GM23338 (cell line): ENCODE data around the gene DNAJC10. TPM values are rescaled to one million over a fixed set of nuclear protein-coding genes. Genes with fewer than 3 reads are reported as not detected.

Experiments used
- ATAC-seq: fragments of 200-7000 bp; cut with Tn5 transposase; 3 replicates; pipeline ENCODE4 v1.9.1; 2020
- DNase-seq: peaks from one replicate; pipeline ENCODE4 v3.0.0-alpha.2; 2015; ENCODE audit warnings: low spot score
- H2AFZ ChIP-seq: fragments of 200-600 bp; sonication (generic); 2 replicates; pipeline ENCODE4 v1.8.0; 2016; ENCODE audit warnings: antibody characterized with exemption, mild to moderate bottlenecking, moderate library complexity
- H3F3A ChIP-seq: fragments of 200-600 bp; sonication (generic); replicated peaks from 2 replicates; pipeline ENCODE4 v1.8.0; 2017; ENCODE audit warnings: antibody characterized with exemption, mixed run types, low read depth
- H3K27ac ChIP-seq: fragments of 200-600 bp; sonication (generic); 2 replicates; pipeline ENCODE4 v1.6.1; 2016; ENCODE audit warnings: low read depth
- H3K27me3 ChIP-seq: fragments of 200-600 bp; sonication (generic); 2 replicates; pipeline ENCODE4 v1.8.0; 2016; ENCODE audit warnings: mild to moderate bottlenecking, mixed run types, moderate library complexity; ENCODE audit not compliant: insufficient read depth
- H3K36me3 ChIP-seq: fragments of 200-600 bp; sonication (generic); 2 replicates; pipeline ENCODE4 v1.8.0; 2016; ENCODE audit warnings: mild to moderate bottlenecking; ENCODE audit not compliant: insufficient read depth
- H3K4me1 ChIP-seq: fragments of 200-600 bp; sonication (generic); 2 replicates; pipeline ENCODE4 v1.8.0; 2016; ENCODE audit warnings: mild to moderate bottlenecking, moderate library complexity; ENCODE audit not compliant: insufficient read depth
- H3K4me2 ChIP-seq: fragments of 200-600 bp; sonication (generic); 2 replicates; pipeline ENCODE4 v1.7.1; 2017; ENCODE audit warnings: mixed run types
- H3K4me3 ChIP-seq: fragments of 200-600 bp; sonication (generic); 2 replicates; pipeline ENCODE4 v1.6.1; 2016; ENCODE audit warnings: mixed run types
- H3K79me2 ChIP-seq: fragments of 200-600 bp; sonication (generic); replicated peaks from 2 replicates; pipeline ENCODE4 v1.8.0; 2017; ENCODE audit warnings: mild to moderate bottlenecking; ENCODE audit not compliant: insufficient read depth
- H3K9me2 ChIP-seq: fragments of 200-600 bp; sonication (generic); 2 replicates; pipeline ENCODE4 v1.8.0; 2017; ENCODE audit not compliant: insufficient read depth
- H4K20me1 ChIP-seq: fragments of 200-600 bp; sonication (generic); replicated peaks from 2 replicates; pipeline ENCODE4 v1.8.0; 2017; ENCODE audit warnings: mild to moderate bottlenecking; ENCODE audit not compliant: insufficient read depth
- H3K27ac Mint-ChIP-seq: 2 replicates; pipeline ENCODE4 v1.8.0; 2020; ENCODE audit warnings: inconsistent platforms, mild to moderate bottlenecking, moderate library complexity, mixed read lengths
- H3K27me3 Mint-ChIP-seq: 3 replicates; pipeline ENCODE4 v1.8.0; 2022; ENCODE audit warnings: low read depth, mild to moderate bottlenecking, moderate library complexity, mixed read lengths, inconsistent platforms; ENCODE audit not compliant: insufficient read depth, poor library complexity
- H3K36me3 Mint-ChIP-seq: 3 replicates; pipeline ENCODE4 v1.8.0; 2021; ENCODE audit warnings: low read depth, mild to moderate bottlenecking, inconsistent platforms, moderate library complexity, mixed read lengths
- H3K4me1 Mint-ChIP-seq: 3 replicates; pipeline ENCODE4 v1.8.0; 2020; ENCODE audit warnings: mild to moderate bottlenecking, inconsistent platforms, mixed read lengths
- H3K4me3 Mint-ChIP-seq: 3 replicates; pipeline ENCODE4 v1.8.0; 2021; ENCODE audit warnings: moderate library complexity, mild to moderate bottlenecking, inconsistent platforms, mixed read lengths
- H3K9me3 Mint-ChIP-seq: 3 replicates; pipeline ENCODE4 v1.8.0; 2020; ENCODE audit warnings: moderate library complexity, mild to moderate bottlenecking, inconsistent platforms, mixed read lengths
- CREB1 ChIP-seq: fragments of 250-450 bp; sonication (Bioruptor Pico); IDR thresholded peaks from 2 replicates; pipeline ENCODE4 v1.5.0; 2020; ENCODE audit warnings: low read depth, mild to moderate bottlenecking, moderate library complexity
- CTCF ChIP-seq, 2 experiments: fragments of 200-600 bp in 1 of 2; sonication (generic) in 1 of 2; conservative IDR thresholded peaks; 2 replicates each; pipeline versions ENCODE4 v1.5.1 to v1.6.1; 2016 to 2017; ENCODE audit warnings: antibody characterized with exemption in 2 of 2, low read depth in 2 of 2, mild to moderate bottlenecking in 2 of 2, moderate library complexity in 1 of 2
- ETS1 ChIP-seq: IDR thresholded peaks from 2 replicates; pipeline ENCODE4 v1.6.1; 2016; ENCODE audit warnings: antibody characterized with exemption
- EZH2 ChIP-seq: fragments of 200-600 bp; sonication (generic); IDR thresholded peaks from one replicate; pipeline ENCODE4 v1.8.0; 2017; ENCODE audit warnings: antibody characterized with exemption, mild to moderate bottlenecking, low read depth; ENCODE audit not compliant: unreplicated experiment
- EZH2phosphoT487 ChIP-seq: fragments of 200-600 bp; sonication (generic); IDR thresholded peaks from one replicate; pipeline ENCODE4 v1.8.1; 2018; ENCODE audit warnings: antibody characterized with exemption; ENCODE audit not compliant: unreplicated experiment
- JUNB ChIP-seq: IDR thresholded peaks from one replicate; pipeline ENCODE4 v1.6.1; 2016; ENCODE audit warnings: antibody characterized with exemption; ENCODE audit not compliant: unreplicated experiment
- NANOG ChIP-seq: IDR thresholded peaks from 2 replicates; pipeline ENCODE4 v1.6.1; 2016; ENCODE audit warnings: antibody characterized with exemption, borderline replicate concordance
- POLR2AphosphoS5 ChIP-seq: IDR thresholded peaks from 2 replicates; pipeline ENCODE4 v1.6.1; 2016; ENCODE audit warnings: antibody characterized with exemption, low read depth
- REST ChIP-seq: IDR thresholded peaks from one replicate; pipeline ENCODE4 v1.6.1; 2018; ENCODE audit warnings: antibody characterized with exemption; ENCODE audit not compliant: unreplicated experiment
- STAT1 ChIP-seq: IDR thresholded peaks from one replicate; pipeline ENCODE4 v1.6.1; 2016; ENCODE audit warnings: antibody characterized with exemption; ENCODE audit not compliant: unreplicated experiment
- ZNF114 ChIP-seq: fragments of 250-450 bp; sonication (Bioruptor Pico); IDR thresholded peaks from 2 replicates; pipeline ENCODE4 v1.5.0; 2020; ENCODE audit warnings: mild to moderate bottlenecking, moderate library complexity
- ZNF331 ChIP-seq: fragments of 250-450 bp; sonication (Bioruptor Pico); IDR thresholded peaks from 2 replicates; pipeline ENCODE4 v1.5.0; 2020; ENCODE audit warnings: low read depth, mild to moderate bottlenecking, moderate library complexity
- ZNF462 ChIP-seq: fragments of 250-450 bp; sonication (Bioruptor Pico); IDR thresholded peaks from 2 replicates; pipeline ENCODE4 v1.5.0; 2020; ENCODE audit warnings: mild to moderate bottlenecking, moderate library complexity
- polyA plus RNA-seq: library from polyadenylated mRNA; unstranded; fragments of >200 nt; fragmentation: Nextera tagmentation; extraction: Ambion mirVana; gene quantifications from 2 replicates; pipeline ENCODE4 v1.2.1, GENCODE V29; 2016
- total RNA-seq: library from RNA; depleted of rRNA; stranded (reverse); fragments of >200 nt; shearing (Covaris generic); gene quantifications from 2 replicates; pipeline ENCODE4 v1.2.3, GENCODE V29; 2014

DNAJC10 gene
- total and polyA plus RNA-seq, 2 experiments from 2014 or later = 41.9 to 83.1 TPM

- H3K27me3 Mint-ChIP-seq = no peaks in the 10 kb centered on the region
- TF ChIP-seq ZNF114 (no peak), EZH2 (no peak), EZH2phosphoT487 (no peak), STAT1 (no peak), ETS1 (no peak), NANOG (no peak), REST (no peak), POLR2AphosphoS5 (no peak), CTCF (conservative IDR thresholded peaks at IDR 0.05; ENCODE audit: low read depth in 2 of 2) (no peak), ZNF462 (CRISPR knock-in tag) (no peak), ZNF331 (CRISPR knock-in tag) (no peak), CREB1 (CRISPR knock-in tag) (no peak), JUNB (no peak)
- Histone ChIP-seq H3K27me3 (no peaks in the 10 kb centered on the region), H3K4me3 (no peak overlapping the region), H3F3A (no peaks in the 10 kb centered on the region), H3K9me2 (no peaks in the 10 kb centered on the region), H3K79me2 (no peaks in the 10 kb centered on the region), H3K4me2 (no peak overlapping the region), H4K20me1 (no peaks in the 10 kb centered on the region), H3K36me3 (peaks cover 24% of the 10 kb centered on the region; the same call in 1 of the 2 replicates), H3K27ac (no peak overlapping the region), H3K4me1 (no peaks in the 10 kb centered on the region), H2AFZ (no peak overlapping the region)
- no peak overlapping the region for H3K27ac Mint-ChIP-seq
- H3K9me3 Mint-ChIP-seq = no peaks in the 10 kb centered on the region
- no peaks in the 10 kb centered on the region for H3K4me1 Mint-ChIP-seq
- H3K36me3 Mint-ChIP-seq = peaks cover 43% of the 10 kb centered on the region
- ATAC-seq (no peak), DNase-seq (no peak)
- no peak overlapping the region for H3K4me3 Mint-ChIP-seq
These were observed 17.5 kb downstream of the DNAJC10 start for GRCh38 chr2:182733572-182733971.
